H7 (cell line): Measurements from ENCODE around the gene JAGN1. TPM values are rescaled to one million over a fixed set of nuclear protein-coding genes. Genes with fewer than 3 reads are reported as not detected.
"Not testable (repeated sequence)": the region's sequence is repeated elsewhere in the genome, so short reads cannot be mapped to it uniquely, and the experiment has no call there.

Experiments
- DNase-seq: peaks from one replicate; pipeline ENCODE4 v3.0.0; 2012
- H3K27me3 ChIP-seq: 2 replicates; pipeline ENCODE4 v1.6.0; 2011; ENCODE audit warnings: mild to moderate bottlenecking, low read length; ENCODE audit not compliant: control insufficient read depth, insufficient read depth
- H3K36me3 ChIP-seq: replicated peaks from 2 replicates; pipeline ENCODE4 v1.5.1; 2011; ENCODE audit warnings: low read length; ENCODE audit not compliant: control insufficient read depth, insufficient read depth
- H3K4me3 ChIP-seq: 2 replicates; pipeline ENCODE4 v1.5.1; 2011; ENCODE audit warnings: low read depth, mild to moderate bottlenecking, control low read depth, low read length, moderate library complexity; ENCODE audit not compliant: insufficient read depth
- total RNA-seq: library from RNA; depleted of rRNA; stranded (reverse); fragments of >200 nt; shearing (Covaris generic); gene quantifications from 2 replicates; pipeline ENCODE4 v1.2.3, GENCODE V29; 2014; rRNA removed

Gene JAGN1
- total RNA-seq, 1 experiment from 2014 or later: 15.1 TPM

- H3K27me3 ChIP-seq: no peaks in the 10 kb centered on the region; the same call in 1 of the 2 replicates
- DNase-seq: peak; percentile 33
- H3K4me3 ChIP-seq: peak overlapping the region; percentile 89
- no peaks in the 10 kb centered on the region for H3K36me3 ChIP-seq
Measured at GRCh38 chr3:9934235-9934621, 43.8 kb downstream of the JAGN1 start.

GRCh38 chr3:9934993-9935392 lies 44.6 kb downstream of the JAGN1 start:
- Histone ChIP-seq H3K4me3 (no peak overlapping the region), H3K36me3 (no peaks in the 10 kb centered on the region), H3K27me3 (no peaks in the 10 kb centered on the region; the same call in 1 of the 2 replicates)
- DNase-seq: no peak

GRCh38 chr3:9935966-9936510 lies 45.6 kb downstream of the JAGN1 start:
- no peaks in the 10 kb centered on the region; the same call in 1 of the 2 replicates for H3K36me3 ChIP-seq
- DNase-seq: no peak
- no peaks in the 10 kb centered on the region; the same call in 1 of the 2 replicates for H3K27me3 ChIP-seq
- no peak overlapping the region for H3K4me3 ChIP-seq

- Histone ChIP-seq H3K27me3 (no peaks in the 10 kb centered on the region), H3K36me3 (no peaks in the 10 kb centered on the region; the same call in 1 of the 2 replicates), H3K4me3 (no peak overlapping the region)
- DNase-seq: no peak
Measured at GRCh38 chr3:9937486-9938238, 47.3 kb downstream of the JAGN1 start.

- Histone ChIP-seq H3K36me3 (no peaks in the 10 kb centered on the region; the same call in 1 of the 2 replicates), H3K4me3 (no peak overlapping the region), H3K27me3 (no peaks in the 10 kb centered on the region)
- no peak for DNase-seq
Measured at GRCh38 chr3:9938966-9939365, 48.6 kb downstream of the JAGN1 start.

- not testable (repeated sequence) for H3K27me3 ChIP-seq, H3K36me3 ChIP-seq, DNase-seq, H3K4me3 ChIP-seq
Measured at GRCh38 chr3:9939906-9940305, 49.5 kb downstream of the JAGN1 start.

GRCh38 chr3:9940746-9941145 lies 50.3 kb downstream of the JAGN1 start:
- no peaks in the 10 kb centered on the region; the same call in none of the 2 replicates for H3K27me3 ChIP-seq
- no peak for DNase-seq

GRCh38 chr3:9942164-9942563 lies 51.8 kb downstream of the JAGN1 start:
- Histone ChIP-seq H3K36me3 (no peaks in the 10 kb centered on the region; the same call in 1 of the 2 replicates), H3K27me3 (peaks cover 3% of the 10 kb centered on the region), H3K4me3 (no peak overlapping the region)
- DNase-seq: no peak

More at GRCh38 chr3:9940746-9941145, 50.3 kb downstream of the JAGN1 start:
- Histone ChIP-seq H3K36me3 (no peaks in the 10 kb centered on the region; the same call in 1 of the 2 replicates), H3K4me3 (no peak overlapping the region)

- DNase-seq: peak; percentile 42
- peaks cover 7% of the 10 kb centered on the region for H3K27me3 ChIP-seq
- H3K4me3 ChIP-seq: no peak overlapping the region
- no peaks in the 10 kb centered on the region; the same call in 1 of the 2 replicates for H3K36me3 ChIP-seq
Measured at GRCh38 chr3:9942934-9943690, 52.7 kb downstream of the JAGN1 start.

Other genes with a start within 250 kb of the JAGN1 start
- gene MTMR14, start 241.1 kb upstream of the JAGN1 start, total RNA-seq: 42.9 and 53.4 TPM in 2 replicates
- gene CPNE9, start 186.8 kb upstream of the JAGN1 start, total RNA-seq: 0.18 and 0.38 TPM in 2 replicates
- gene BRPF1, start 158.9 kb upstream of the JAGN1 start, total RNA-seq: 21.1 and 24.0 TPM in 2 replicates
- gene OGG1, start 140.7 kb upstream of the JAGN1 start, total RNA-seq: 17.7 and 29.3 TPM in 2 replicates
- 5.1 and 10.7 TPM in 2 replicates for gene CAMK1, start 120.7 kb upstream of the JAGN1 start, total RNA-seq
- gene TADA3, start 98.1 kb upstream of the JAGN1 start, total RNA-seq: 76.0 and 79.6 TPM in 2 replicates
- 207 and 239 TPM in 2 replicates for gene ARPC4, start 97.5 kb upstream of the JAGN1 start, total RNA-seq
- 3.7 and 7.4 TPM in 2 replicates for gene TTLL3, start 80.3 kb upstream of the JAGN1 start, total RNA-seq
- gene RPUSD3, start 46.6 kb upstream of the JAGN1 start, total RNA-seq: 117 and 131 TPM in 2 replicates
- not detected in 2 replicates for gene CIDEC, start 10.4 kb upstream of the JAGN1 start, total RNA-seq
- 1.5 and 1.9 TPM in 2 replicates for gene IL17RE, start 12.2 kb downstream of the JAGN1 start, total RNA-seq
- 11.6 and 15.3 TPM in 2 replicates for gene IL17RC, start 26.5 kb downstream of the JAGN1 start, total RNA-seq
- gene CRELD1, start 43.2 kb downstream of the JAGN1 start, total RNA-seq: 22.2 and 30.2 TPM in 2 replicates
- gene PRRT3, start 61.8 kb downstream of the JAGN1 start, total RNA-seq: 5.3 and 6.8 TPM in 2 replicates
- 21.8 and 45.2 TPM in 2 replicates for gene EMC3, start 96.2 kb downstream of the JAGN1 start, total RNA-seq
- 67.7 and 77.5 TPM in 2 replicates for gene FANCD2, start 135.8 kb downstream of the JAGN1 start, total RNA-seq
- gene FANCD2OS, start 217.6 kb downstream of the JAGN1 start, total RNA-seq: not detected in 2 replicates
- 88.1 and 93.3 TPM in 2 replicates for gene BRK1, start 225.1 kb downstream of the JAGN1 start, total RNA-seq